Prostate gland (tissue), 2 donors: ENCODE data around the gene EPHA6. TPM values are rescaled to one million over a fixed set of nuclear protein-coding genes. Genes with fewer than 3 reads are reported as not detected.

Experiments used
- DNase-seq: peaks from one replicate; pipeline ENCODE4 v3.0.0-alpha.2; 2019; ENCODE audit warnings: low spot score
- H3K27ac ChIP-seq, 2 donors: fragments of 200-600 bp; sonication (generic); 2 replicates each; pipeline ENCODE4 v1.5.1; 2017 to 2019
- H3K27me3 ChIP-seq: fragments of 200-600 bp; sonication (generic); replicated peaks from 2 replicates; pipeline ENCODE4 v1.5.1; 2019; ENCODE audit not compliant: insufficient read depth
- H3K36me3 ChIP-seq, 2 donors: fragments of 200-600 bp; sonication (generic); 1 replicate in 1 of 2; 2 replicates in 1 of 2; pipeline versions ENCODE4 v1.5.1 to v1.8.1; 2017 to 2019
- H3K4me1 ChIP-seq: fragments of 200-600 bp; sonication (generic); replicated peaks from 2 replicates; pipeline ENCODE4 v1.5.1; 2019
- H3K4me3 ChIP-seq, 2 donors: fragments of 200-600 bp; sonication (generic); 2 replicates each; pipeline ENCODE4 v1.5.1; 2017 to 2019
- H3K9me3 ChIP-seq: fragments of 200-600 bp; sonication (generic); 2 replicates; pipeline ENCODE4 v1.5.1; 2017
- CTCF ChIP-seq, 4 experiments: fragments of 200-600 bp in 2 of 4; fragments of 450-650 bp in 2 of 4; sonication (generic) in 2 of 4; IDR thresholded peaks; 1 replicate in 3 of 4; 2 replicates in 1 of 4; pipeline ENCODE4 v1.5.1; 2016 to 2019; ENCODE audit warnings: antibody characterized with exemption in 4 of 4, mild to moderate bottlenecking in 2 of 4, moderate library complexity in 2 of 4
- POLR2A ChIP-seq: fragments of 450-650 bp; IDR thresholded peaks from one replicate; pipeline ENCODE4 v1.6.1; 2016; ENCODE audit warnings: antibody characterized with exemption, mild to moderate bottlenecking
- POLR2AphosphoS5 ChIP-seq: sonication (generic); formaldehyde crosslinking; IDR thresholded peaks from one replicate; pipeline ENCODE4 v1.6.1; 2017; ENCODE audit warnings: antibody characterized with exemption
- WGBS: methylation state at CpG from one replicate; pipeline ENCODE4 v1.1.5; 2018; 5-methylcytosine and 5-hydroxymethylcytosine counted together
- intact Hi-C: fragments of 100-400 bp; cut with DNase I; formaldehyde crosslinking; loops from one replicate; pipeline ENCODE4 v1.14.2; 2022
- total RNA-seq, 2 donors: library from RNA; depleted of rRNA; stranded (reverse); fragments of >200 nt; gene quantifications; one replicate each; pipeline ENCODE4 v1.1.0, GENCODE V29; 2016

EPHA6 gene
- total RNA-seq, 2 donors from 2014 or later: 1.1 to 3.7 TPM

GRCh38 chr3:97200387-97200786 is 386.0 kb downstream of the EPHA6 start:
- 67% methylated on average over 3 of the region's 3 CpGs for WGBS
- Histone ChIP-seq H3K9me3 (no peaks in the 10 kb centered on the region), H3K4me1 (no peaks in the 10 kb centered on the region), H3K36me3 (no peaks in the 10 kb centered on the region), H3K27ac (no peak overlapping the region), H3K27me3 (no peaks in the 10 kb centered on the region), H3K4me3 (no peak overlapping the region)
- no peak for DNase-seq
- intact Hi-C loops: no loop called here
- TF ChIP-seq POLR2A (no peak), CTCF (IDR thresholded peaks at IDR 0.05) (no peak), POLR2AphosphoS5 (no peak)

- intact Hi-C loops: no loop called here
- Histone ChIP-seq H3K4me3 (no peak overlapping the region), H3K27ac (no peak overlapping the region), H3K4me1 (no peaks in the 10 kb centered on the region), H3K9me3 (no peaks in the 10 kb centered on the region), H3K36me3 (no peaks in the 10 kb centered on the region), H3K27me3 (no peaks in the 10 kb centered on the region)
- 96% methylated on average over 2 of the region's 2 CpGs for WGBS
- TF ChIP-seq CTCF (IDR thresholded peaks at IDR 0.05): no peak
- TF ChIP-seq POLR2A: no peak
- no peak for DNase-seq
These were observed 387.4 kb downstream of the EPHA6 start for GRCh38 chr3:97201814-97202213.

- Histone ChIP-seq H3K4me3 (no peak overlapping the region), H3K36me3 (no peaks in the 10 kb centered on the region), H3K4me1 (no peaks in the 10 kb centered on the region), H3K27ac (no peak overlapping the region), H3K27me3 (no peaks in the 10 kb centered on the region), H3K9me3 (no peaks in the 10 kb centered on the region)
- 18% methylated on average over 1 of the region's 1 CpG for WGBS
- intact Hi-C loops: no loop called here
- no peak for DNase-seq
- TF ChIP-seq CTCF (IDR thresholded peaks at IDR 0.05) (no peak), POLR2AphosphoS5 (no peak), POLR2A (no peak)
These were observed 414.6 kb downstream of the EPHA6 start for GRCh38 chr3:97228966-97229365.

- Histone ChIP-seq H3K4me1 (no peaks in the 10 kb centered on the region), H3K36me3 (no peaks in the 10 kb centered on the region), H3K27me3 (no peaks in the 10 kb centered on the region), H3K27ac (no peak overlapping the region), H3K9me3 (no peaks in the 10 kb centered on the region), H3K4me3 (no peak overlapping the region)
- TF ChIP-seq POLR2A (no peak), POLR2AphosphoS5 (no peak), CTCF (IDR thresholded peaks at IDR 0.05) (no peak)
- intact Hi-C loops: no loop called here
- WGBS: 82% methylated on average over 3 of the region's 3 CpGs
- DNase-seq: no peak
These were observed 416.1 kb downstream of the EPHA6 start for GRCh38 chr3:97230486-97230885.

GRCh38 chr3:97232393-97233034 is 418.1 kb downstream of the EPHA6 start:
- DNase-seq: peak; percentile 65
- Histone ChIP-seq H3K9me3 (no peaks in the 10 kb centered on the region), H3K4me1 (no peaks in the 10 kb centered on the region), H3K27ac (peak overlapping the region in 1 of 2 donors; percentile 28), H3K36me3 (no peaks in the 10 kb centered on the region), H3K4me3 (no peak overlapping the region), H3K27me3 (no peaks in the 10 kb centered on the region)
- 32% methylated on average over 5 of the region's 5 CpGs for WGBS
- intact Hi-C loops: no loop called here
- TF ChIP-seq POLR2A: no peak
- TF ChIP-seq POLR2AphosphoS5: peak; percentile 63
- TF ChIP-seq CTCF (IDR thresholded peaks at IDR 0.05): no peak
